T1000 (cell line): ENCODE data around the gene AGXT.

ENCODE experiments used
- DNase-seq: peaks from one replicate; lab custom pipeline; 2025; ENCODE audit warnings: mixed read lengths; lab: John Stamatoyannopoulos, UW

AGXT gene

DNA sequence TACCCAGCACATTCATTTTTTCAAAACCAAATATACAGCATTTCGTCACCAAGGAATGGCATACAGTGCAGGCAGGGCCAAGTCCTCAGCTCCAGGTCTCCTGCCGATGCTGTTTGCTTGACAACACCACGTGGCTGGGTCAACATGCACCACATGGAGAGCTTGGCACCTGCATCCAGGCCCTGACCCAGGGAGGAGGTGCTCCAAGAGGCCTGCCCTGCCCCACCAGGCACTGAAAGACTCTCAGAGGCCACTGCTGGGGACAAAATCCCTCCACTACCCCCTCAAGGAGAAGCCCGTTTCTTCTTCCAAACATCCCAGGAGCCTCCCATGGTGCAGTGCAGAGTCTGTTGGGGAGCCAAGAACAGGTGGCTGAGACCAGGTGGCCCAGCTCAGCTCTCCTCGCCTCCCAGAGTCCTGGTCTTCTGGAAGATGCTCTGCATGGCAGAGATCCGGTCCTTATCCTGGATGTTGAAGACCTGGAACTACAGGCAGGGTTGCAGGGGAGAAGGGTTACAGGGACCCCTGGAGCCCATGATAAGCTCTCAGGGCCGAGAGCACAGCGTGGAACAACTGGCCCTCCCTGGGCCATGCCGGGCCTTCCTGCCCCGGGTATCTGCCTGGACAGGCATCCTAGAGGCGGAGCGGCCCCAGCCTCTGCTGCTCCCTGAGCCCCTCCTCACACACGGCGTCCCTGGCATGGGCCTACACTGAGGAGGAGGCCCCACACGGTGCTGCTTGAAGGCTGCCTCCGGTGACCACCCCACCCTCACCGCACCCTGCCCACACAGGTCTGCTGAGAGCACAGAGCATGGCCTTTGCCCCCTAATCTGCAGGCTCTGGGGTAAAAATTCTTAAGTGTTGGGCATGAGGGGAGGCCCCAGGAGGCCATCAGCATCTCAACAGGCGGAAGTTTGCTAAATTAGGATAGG lies 18.3 kb downstream of the AGXT start:
- DNase-seq: no peak

- no peak for DNase-seq
Observed at GRCh38 chr2:240887631-240888030, 19.0 kb downstream of the AGXT start.

DNA sequence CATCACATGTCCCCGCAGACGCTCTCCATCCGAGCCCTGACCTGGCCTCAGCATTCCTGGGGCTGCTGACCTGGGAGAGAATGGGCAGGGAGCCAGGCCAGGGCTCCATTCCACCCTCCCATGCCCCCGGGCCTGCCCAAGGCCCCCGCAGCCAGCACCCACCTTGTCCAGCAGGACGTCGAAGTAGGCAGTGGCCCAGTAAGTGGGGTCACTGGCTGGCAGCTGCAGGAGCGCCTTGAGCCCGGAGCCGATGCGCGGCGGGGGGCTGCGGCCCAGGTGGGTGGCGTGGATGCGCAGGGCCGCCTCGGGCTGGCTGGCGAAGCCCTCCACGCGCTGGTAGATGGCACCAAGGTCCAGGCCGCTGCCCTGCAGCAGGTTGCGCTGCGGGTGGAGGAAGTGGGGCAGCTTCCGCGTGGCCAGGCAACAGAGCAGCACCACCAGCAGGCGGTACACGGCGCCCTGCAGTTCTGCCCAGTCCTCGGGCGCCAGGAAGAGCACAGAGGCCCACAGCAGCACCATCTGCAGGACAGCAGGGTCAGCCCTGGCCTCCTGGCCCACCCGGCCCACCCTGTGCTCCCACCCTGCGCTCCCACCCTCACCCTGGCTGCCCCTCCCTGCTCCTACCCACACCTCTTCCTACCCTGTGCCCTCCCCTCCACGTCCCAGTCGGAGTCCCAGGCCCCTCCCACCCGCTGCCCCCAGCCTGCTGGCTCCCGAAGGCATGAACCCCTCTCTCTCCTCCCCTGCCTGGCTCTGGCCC lies 19.7 kb downstream of the AGXT start:
- DNase-seq: no peak

GRCh38 chr2:240888890-240889573 lies 20.4 kb downstream of the AGXT start:
- DNase-seq: no peak

GRCh38 chr2:240889601-240890560 lies 21.3 kb downstream of the AGXT start:
- DNase-seq: no peak

GRCh38 chr2:240890691-240891090 lies 22.1 kb downstream of the AGXT start:
- no peak for DNase-seq

DNA sequence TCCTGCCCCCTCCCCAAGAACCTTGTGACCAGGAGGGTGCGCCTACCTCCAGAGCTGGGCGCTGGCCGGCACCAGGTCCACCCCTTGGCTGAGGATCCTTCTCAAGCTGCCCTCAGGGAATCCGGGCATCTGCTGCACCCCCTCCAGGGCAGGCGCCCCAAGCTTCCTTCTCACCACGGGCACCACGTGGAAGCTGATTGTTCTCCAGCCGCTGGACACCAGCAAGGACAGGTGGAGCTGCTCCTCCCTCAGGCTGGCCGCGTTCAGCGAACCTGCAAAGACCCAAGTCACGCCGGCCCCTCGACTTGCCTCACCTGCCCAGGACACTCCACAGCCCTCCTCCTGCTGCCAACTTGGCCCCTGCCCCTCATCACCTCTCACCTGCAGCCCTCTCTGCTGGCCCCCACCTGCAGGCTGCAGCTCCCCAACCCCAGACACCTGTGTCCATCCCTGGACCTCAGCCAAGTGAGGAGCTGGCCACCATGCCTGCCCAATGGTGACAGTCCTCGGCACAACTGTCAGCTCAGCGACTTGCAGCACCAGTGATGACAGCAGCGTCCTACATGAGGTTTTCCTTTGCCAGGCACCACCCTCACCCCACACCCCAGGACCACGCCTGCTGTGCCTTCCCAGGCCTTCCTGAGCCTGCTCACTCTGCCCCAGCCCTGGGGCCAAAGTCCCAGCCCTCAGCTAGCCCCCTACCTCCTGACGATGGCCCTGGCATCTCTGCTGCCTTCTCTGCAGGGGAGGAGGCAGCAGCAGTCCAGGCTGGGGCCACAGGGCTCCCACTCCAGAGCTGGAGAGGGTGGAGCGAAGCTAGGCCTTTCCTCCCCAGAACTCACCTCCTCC lies 23.1 kb downstream of the AGXT start:
- DNase-seq: no peak

GRCh38 chr2:240892356-240892755 lies 23.7 kb downstream of the AGXT start:
- no peak for DNase-seq

GRCh38 chr2:240892925-240893324 lies 24.3 kb downstream of the AGXT start:
- no peak for DNase-seq

DNA sequence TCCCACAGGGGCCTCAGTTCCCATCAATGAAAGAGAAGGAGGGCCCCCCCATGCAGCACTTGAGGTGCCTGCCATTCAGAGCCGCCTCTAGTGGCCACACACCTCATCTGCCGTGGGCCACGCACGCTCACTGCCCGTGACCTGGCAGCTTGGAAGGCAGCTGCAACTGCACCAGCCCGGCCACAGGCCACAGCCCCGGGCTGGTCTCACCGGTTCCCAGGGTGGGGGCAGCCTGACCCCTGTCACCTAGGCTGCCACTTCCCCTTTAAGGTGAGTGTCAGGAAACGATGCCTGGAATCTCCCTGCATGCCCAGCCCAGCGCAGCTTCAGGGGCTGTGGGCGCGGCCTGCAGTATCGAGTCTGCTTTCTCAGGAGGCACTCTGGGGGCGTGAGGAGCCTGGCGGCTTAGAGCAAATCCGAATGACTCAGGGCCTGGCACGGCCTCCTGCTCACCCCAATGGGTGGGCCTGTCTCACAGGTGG lies 24.8 kb downstream of the AGXT start:
- no peak for DNase-seq

DNA sequence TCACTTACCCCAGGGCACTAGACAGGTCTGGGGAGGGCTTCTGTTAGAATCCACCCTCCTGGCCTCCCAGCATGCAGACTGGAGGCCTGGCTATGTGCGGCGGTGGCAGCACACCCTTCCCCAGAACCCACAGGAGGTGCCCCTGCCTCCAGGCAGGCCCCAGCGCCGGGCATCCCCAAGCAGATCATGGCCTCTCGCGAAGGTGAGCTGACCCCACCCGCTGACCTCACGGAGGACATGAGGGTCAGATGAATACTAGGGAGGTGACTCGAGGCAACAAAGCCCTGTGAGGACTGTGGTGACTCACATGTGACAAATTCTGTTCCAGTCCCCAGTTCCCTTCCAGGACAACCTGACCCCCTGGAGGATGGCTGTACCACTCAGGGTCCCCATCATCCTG lies 25.4 kb downstream of the AGXT start:
- DNase-seq: no peak

GRCh38 chr2:240894836-240895558 lies 26.4 kb downstream of the AGXT start:
- no peak for DNase-seq

DNA sequence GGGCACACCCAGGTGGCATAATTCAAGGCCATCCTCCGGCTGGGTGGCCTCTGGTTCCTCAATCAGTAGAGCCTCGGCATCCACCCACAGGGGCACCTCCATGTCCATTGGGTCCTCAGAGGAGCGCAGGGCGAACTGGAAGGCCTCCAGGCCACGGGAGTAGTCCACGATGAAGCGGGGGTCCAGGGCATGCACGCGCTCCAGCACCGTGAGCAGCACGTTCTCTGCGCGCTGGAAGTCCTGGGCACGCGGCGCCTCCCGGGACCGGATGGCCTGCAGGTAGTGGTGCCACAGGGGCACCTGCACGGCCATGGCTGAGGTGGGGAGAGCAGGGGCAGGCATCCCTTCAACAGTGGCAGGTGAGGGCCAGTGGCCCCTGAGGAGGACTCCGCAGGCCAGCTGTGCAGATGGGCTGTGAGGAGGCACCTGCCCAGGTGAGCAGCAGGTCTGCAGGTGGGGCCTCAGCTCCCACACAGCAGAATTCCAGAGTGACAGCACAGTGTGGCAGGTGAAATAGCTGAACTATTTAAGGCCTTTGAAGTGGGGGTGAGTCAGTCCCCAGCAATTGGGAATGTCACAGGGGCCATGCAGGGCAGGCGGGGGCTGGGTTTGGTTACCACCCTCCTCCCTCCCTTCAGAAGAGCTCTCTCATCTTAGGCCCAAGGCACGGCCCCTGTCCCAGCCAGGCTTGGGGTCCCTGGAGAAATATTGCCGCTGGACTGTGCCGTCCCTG lies 27.2 kb downstream of the AGXT start, which contains the start of gene MAB21L4:
MAB21L4 (minus strand) TSS at position 501 of the 733 bp plus-strand sequence; CDS start at position 342, 159 bp downstream.
- DNase-seq: no peak

- DNase-seq: no peak
Observed at GRCh38 chr2:240896394-240896793, 27.8 kb downstream of the AGXT start.

DNA sequence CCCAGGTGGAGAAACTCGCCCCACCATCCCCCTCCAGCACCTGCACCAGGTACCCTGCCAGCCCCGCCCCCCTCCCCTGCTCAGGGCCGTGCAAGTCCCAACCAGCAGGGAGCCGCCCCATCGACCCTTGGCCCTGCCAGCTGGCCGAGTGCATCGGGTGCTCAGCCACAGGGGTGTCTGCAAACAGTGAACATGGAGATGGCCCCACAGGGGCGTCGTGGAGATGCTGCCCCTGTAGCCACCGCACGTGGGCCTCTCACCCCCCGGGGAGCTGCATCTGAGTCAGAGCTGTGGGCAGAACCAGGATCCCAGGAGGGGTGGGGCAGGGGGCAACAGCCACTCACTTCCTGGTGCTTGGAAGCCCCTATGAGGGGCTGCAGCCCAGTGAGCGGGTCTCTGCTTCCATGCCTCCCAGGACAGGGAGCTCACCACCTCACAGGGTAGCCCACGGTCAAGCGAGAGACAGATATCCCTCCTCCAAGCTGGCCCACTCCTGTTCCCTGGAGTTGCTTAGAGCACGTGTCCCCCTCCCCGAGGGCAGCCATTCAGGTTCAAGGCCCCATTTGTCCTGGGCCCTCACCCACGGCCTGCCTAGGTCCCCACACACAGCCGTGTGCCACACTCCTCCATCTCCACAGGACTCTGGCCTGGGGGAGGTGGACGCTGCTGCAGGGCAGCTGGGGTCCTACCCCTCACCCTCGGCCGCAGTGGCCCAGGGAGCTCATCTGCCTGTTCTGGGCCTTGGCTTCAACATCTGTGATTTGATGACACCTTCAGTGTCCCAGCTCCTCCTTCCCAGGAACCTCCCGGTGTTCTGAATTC lies 28.5 kb downstream of the AGXT start:
- DNase-seq: no peak

GRCh38 chr2:240898108-240898730 lies 29.6 kb downstream of the AGXT start:
- no peak for DNase-seq

GRCh38 chr2:240898731-240899467 lies 30.3 kb downstream of the AGXT start:
- no peak for DNase-seq
